HUES6 (cell line): ENCODE measurements around the gene ITGAE.

Source experiments
- H3K27ac ChIP-seq: 2 replicates; pipeline ENCODE4 v1.7.0; 2013; ENCODE audit warnings: low read depth, mild to moderate bottlenecking, low read length, inconsistent platforms
- H3K27me3 ChIP-seq: 2 replicates; pipeline ENCODE4 v1.6.1; 2013; ENCODE audit warnings: low read length; ENCODE audit not compliant: control insufficient read depth, insufficient read depth
- H3K36me3 ChIP-seq: 2 replicates; pipeline ENCODE4 v1.6.1; 2013; ENCODE audit warnings: low read length; ENCODE audit not compliant: control insufficient read depth, insufficient read depth
- H3K4me1 ChIP-seq: 2 replicates; pipeline ENCODE4 v1.6.1; 2013; ENCODE audit warnings: low read length; ENCODE audit not compliant: control insufficient read depth, insufficient read depth
- H3K4me3 ChIP-seq: 2 replicates; pipeline ENCODE4 v1.5.1; 2013; ENCODE audit warnings: low read depth, low read length
- H3K9ac ChIP-seq: one replicate; pipeline ENCODE4 v1.6.1; 2013; ENCODE audit warnings: mild to moderate bottlenecking, low read length
- H3K9me3 ChIP-seq: 2 replicates; pipeline ENCODE4 v1.6.1; 2013; ENCODE audit warnings: low read depth, low read length; ENCODE audit not compliant: control insufficient read depth, insufficient read depth

ITGAE gene

DNA sequence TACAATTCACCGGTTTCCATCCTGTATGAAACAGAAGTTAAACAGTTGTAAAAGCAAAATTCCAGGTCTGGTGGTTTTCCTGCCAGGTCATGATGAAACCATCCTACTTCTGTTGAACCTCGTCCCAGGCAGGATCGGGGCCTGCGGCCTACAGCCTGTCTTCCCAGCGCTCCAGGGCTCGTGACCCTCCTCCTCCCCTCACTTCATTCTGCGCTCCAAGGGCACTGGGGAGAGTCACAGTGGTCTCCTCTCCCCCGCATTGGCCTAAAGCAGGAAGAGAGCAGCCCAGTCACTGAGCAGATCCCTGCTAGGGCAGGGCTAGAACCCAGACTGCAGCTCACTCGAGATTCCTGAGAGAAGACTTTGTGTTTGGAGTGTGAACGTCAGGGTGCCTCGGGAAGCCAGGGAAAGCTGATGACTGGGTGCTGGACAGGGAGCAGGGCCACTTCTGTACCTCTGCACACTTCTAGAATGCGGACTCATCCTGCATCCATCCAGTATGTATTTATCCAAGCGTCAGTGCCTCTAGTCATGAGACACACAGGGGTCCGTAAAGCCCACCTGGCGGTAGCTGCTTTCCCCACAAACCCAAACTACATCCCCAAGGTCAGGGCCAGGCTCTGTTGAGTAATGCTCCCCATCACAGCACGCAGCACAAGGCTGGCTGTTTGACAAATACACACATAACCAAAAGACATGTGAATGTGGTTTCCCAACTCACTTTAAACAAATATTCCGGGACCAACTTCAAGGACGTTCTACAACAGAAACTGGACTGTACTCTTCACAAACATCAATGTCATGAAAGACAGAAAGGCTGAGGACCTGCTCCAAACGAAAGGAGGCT is 1.7 kb upstream of the ITGAE start:
- no peaks in the 10 kb centered on the region for H3K27me3 ChIP-seq
- H3K9ac ChIP-seq: no peak overlapping the region
- no peaks in the 10 kb centered on the region for H3K9me3 ChIP-seq
- H3K27ac ChIP-seq: no peak overlapping the region
- H3K36me3 ChIP-seq: peaks cover 40% of the 10 kb centered on the region
- H3K4me1 ChIP-seq: no peaks in the 10 kb centered on the region
- no peak overlapping the region for H3K4me3 ChIP-seq

DNA sequence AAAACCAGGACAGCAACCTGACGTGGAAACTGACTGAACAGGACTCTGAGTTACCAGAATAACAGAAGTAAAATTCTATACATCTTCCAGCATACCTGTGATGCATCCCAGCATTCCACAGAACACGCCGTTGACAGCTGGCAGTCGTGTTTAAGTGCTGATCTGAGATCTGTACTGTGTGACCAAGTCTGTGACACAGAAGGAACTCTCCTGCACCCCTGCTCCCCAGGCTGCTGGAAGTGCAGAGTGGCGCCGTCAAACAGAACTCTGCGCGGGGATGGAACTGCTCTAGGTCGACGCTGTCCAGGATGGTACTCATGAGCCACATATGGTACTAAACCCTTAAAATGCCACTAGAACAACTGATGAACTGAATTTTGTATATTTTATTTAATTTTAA is 804 bp upstream of the ITGAE start:
- H3K4me1 ChIP-seq: no peaks in the 10 kb centered on the region

DNA sequence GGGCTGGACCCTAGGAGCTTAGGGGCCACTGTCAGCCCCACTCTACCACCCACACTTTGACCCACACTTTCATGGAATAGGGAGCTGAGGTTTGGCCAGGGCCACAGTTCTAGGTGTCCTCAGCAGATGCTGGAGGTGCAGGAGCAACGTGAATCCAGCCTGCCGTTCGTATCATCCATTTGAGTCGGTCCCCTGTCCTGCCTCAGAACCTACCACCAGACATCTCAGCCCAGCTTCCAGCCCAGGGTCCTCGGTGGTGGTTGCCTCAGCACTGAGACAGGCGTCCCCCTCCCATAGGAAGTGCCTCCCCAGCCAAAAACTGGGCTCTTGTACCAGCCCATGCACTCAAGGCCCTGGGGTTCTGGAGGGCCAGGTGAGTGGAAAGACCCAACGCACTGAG is 359 bp upstream of the ITGAE start:
- Histone ChIP-seq H3K27ac (no peak overlapping the region), H3K4me3 (no peak overlapping the region), H3K9ac (no peak overlapping the region), H3K36me3 (peaks cover 27% of the 10 kb centered on the region), H3K27me3 (no peaks in the 10 kb centered on the region), H3K9me3 (no peaks in the 10 kb centered on the region), H3K4me1 (no peaks in the 10 kb centered on the region)

More for the DNA sequence above, 804 bp upstream of the ITGAE start:
- Histone ChIP-seq H3K9me3 (no peaks in the 10 kb centered on the region), H3K27me3 (no peaks in the 10 kb centered on the region), H3K36me3 (peaks cover 31% of the 10 kb centered on the region), H3K27ac (no peak overlapping the region), H3K4me3 (no peak overlapping the region), H3K9ac (no peak overlapping the region)

DNA sequence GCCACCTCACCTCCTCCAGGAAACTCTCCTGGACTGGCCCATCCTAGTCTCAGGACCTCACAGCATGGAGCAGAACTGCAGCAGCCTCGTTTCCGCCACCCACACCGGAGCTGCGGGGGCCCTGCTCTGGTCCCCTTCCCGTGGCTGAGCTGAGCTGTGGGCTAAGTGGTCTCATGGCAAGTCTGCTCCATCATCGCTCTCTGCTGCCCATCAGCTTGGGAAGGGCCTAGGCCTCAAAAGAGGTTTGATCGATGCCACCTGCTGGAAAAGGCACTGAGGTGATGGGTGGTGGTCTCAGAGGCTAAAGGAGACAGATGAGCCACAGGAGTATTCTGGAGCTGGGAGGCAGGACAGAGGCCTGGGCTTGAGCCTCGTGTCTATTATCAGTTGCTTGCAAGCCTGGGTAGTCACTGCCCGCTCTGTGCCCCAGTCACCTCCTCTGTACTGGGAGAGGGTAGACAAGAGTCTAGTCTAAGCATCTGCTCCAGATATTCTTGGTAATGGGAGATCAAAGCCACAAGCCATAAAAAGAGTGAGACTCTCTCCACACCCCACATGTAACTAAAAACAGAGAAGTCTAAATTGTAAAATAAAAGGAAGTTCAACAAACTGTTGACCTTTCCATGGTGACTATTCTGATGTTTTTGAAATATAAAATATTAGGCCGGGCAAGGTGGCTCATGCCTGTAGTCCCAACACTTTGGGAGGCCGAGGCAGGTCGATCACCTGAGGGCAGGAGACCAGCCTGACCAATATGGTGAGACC is 1.6 kb downstream of the ITGAE start:
- Histone ChIP-seq H3K9me3 (no peaks in the 10 kb centered on the region), H3K36me3 (peaks cover 18% of the 10 kb centered on the region), H3K4me3 (no peak overlapping the region), H3K27ac (no peak overlapping the region), H3K4me1 (no peaks in the 10 kb centered on the region; the same call in 1 of the 2 replicates), H3K27me3 (no peaks in the 10 kb centered on the region), H3K9ac (no peak overlapping the region)

DNA sequence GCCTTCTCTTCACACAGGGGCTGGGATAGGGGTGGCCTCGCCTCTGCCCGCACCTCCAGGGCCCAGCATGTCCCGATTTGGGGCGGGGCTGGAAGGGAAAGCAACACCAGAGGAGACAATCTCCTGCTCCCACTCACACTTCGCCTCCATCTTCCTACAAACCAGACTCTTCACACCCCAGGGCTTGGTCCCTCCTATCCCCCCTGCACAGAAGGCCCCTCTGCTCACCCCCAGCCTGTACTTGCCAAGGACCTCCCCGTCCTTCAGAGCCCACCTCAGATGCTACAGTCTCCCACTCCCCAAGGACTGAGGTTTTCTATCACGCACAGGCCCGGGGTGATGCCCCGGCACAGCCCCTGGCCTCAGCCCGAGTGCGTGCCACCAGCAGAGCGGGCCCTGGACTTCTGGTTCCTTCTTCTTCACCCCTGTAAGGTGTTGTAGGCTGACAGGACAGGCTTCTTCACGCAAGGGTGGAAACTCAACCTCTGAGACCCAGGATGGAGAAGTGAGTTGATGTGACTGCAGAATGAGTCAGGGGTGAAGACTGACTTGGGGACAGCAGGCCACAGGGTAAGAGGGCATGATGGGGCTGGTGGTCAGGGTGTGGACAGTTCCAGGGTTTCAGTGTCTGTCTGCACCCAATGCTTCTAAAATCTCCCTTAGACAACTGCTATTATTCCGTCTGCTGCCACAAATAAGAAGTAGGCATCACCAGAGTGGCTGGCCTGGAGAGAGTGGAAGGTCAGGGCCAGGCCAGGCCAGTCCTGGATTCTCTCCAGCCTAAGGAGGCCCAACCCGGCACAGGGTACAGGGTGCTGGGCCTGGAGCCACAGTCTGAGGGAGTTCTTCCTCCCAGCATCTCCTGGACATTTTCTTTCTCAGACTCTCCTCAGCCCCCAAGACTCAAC is 2.5 kb downstream of the ITGAE start:
- no peaks in the 10 kb centered on the region for H3K27me3 ChIP-seq
- H3K36me3 ChIP-seq: peaks cover 18% of the 10 kb centered on the region
- H3K27ac ChIP-seq: no peak overlapping the region
- H3K4me1 ChIP-seq: no peaks in the 10 kb centered on the region; the same call in 1 of the 2 replicates
- no peaks in the 10 kb centered on the region for H3K9me3 ChIP-seq
- no peak overlapping the region for H3K4me3 ChIP-seq
- no peak overlapping the region for H3K9ac ChIP-seq

DNA sequence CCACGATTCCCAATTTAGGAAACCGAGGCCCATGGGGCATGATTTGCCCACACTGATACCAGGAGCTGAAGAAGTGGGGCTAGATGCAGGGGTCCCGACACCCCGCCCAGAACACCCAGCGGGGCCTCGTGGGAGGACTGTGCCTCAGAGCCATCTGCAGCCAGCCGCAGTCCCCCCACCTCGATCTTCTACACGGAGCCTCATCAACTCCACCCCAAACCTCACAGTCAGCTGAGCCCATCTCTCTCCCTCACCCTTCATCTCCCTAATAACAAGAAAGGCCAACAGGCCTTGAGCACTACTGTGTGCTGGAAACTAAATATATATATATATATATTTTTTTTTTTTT is 4.2 kb downstream of the ITGAE start:
- H3K4me1 ChIP-seq: no peaks in the 10 kb centered on the region; the same call in 1 of the 2 replicates
- no peak overlapping the region for H3K9ac ChIP-seq
- H3K27ac ChIP-seq: no peak overlapping the region
- H3K4me3 ChIP-seq: no peak overlapping the region
- H3K27me3 ChIP-seq: no peaks in the 10 kb centered on the region
- H3K9me3 ChIP-seq: no peaks in the 10 kb centered on the region
- peaks cover 5% of the 10 kb centered on the region for H3K36me3 ChIP-seq

DNA sequence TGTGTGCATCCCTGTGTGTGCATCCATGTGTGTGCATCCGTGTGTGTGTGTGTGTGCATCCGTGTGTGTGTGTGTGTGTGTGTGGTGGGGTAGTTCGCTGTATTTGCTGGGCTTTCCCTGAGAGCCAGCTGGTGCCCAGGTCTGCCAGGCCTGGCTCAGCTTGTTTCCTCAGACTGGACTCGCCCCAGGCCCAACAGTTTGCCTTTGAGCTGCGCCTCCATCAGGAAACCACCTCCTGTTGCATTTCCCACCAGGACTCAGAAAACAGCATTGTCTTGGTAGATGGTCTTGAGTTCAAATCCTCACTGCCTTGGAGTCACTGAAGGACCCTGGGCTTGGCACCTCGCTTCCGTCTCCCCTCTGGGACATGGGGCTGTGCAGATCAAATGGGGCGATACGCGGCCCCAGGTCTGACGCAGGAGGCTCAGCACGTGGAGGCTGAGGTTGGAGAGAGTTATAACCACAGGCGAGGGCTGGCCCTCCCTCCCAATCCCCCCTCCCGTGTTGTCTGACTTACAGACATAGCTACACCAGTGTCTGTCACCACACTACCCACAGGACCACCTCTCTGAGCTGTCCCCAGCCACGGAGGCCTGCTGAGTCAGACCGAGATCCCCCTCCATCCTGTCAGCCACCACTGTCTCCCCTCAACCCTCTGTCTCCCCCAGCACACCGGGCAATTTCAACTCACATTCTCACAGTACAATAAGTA is 4.7 kb downstream of the ITGAE start:
- Histone ChIP-seq H3K9ac (no peak overlapping the region), H3K4me1 (no peaks in the 10 kb centered on the region; the same call in 1 of the 2 replicates), H3K27ac (no peak overlapping the region)

DNA sequence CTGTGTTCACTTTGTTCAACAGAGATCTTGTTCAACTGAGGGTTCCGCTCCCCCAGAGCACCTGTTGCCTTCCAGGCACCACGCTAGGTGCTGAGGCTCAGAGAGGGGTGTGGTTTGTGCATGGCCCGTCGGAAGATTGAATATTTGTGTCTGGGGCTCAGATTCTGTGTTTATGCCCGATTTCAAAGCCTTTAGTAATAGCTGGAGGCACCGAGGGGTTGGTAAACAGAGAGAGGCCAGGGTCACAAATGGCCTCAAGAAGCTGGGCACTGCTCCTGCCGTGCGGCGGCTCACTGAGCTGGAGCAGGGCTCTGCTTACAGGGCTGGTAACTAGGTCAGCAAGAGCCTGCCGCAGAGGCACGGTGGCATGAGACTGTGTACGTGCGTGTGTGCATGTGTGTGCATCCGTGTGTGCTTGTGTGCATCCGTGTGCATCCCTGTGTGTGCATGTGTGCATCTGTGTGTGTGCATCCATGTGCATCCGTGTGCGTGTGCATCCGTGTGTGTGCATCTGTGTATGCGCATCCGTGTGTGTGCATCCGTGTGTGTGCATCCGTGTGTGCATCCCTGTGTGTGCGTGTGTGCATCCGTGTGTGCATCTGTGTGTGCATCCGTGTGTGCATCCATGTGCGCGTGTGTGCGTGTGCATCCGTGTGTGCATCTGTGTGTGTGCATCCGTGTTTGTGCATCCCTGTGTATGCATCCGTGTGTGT is 5.4 kb downstream of the ITGAE start:
- no peaks in the 10 kb centered on the region for H3K9me3 ChIP-seq
- no peak overlapping the region for H3K4me3 ChIP-seq
- no peaks in the 10 kb centered on the region for H3K36me3 ChIP-seq
- H3K4me1 ChIP-seq: no peaks in the 10 kb centered on the region; the same call in 1 of the 2 replicates
- no peaks in the 10 kb centered on the region for H3K27me3 ChIP-seq
- H3K9ac ChIP-seq: no peak overlapping the region
- no peak overlapping the region for H3K27ac ChIP-seq

More for the DNA sequence above, 4.7 kb downstream of the ITGAE start:
- Histone ChIP-seq H3K27me3 (no peaks in the 10 kb centered on the region), H3K4me3 (no peak overlapping the region), H3K36me3 (no peaks in the 10 kb centered on the region), H3K9me3 (no peaks in the 10 kb centered on the region)

DNA sequence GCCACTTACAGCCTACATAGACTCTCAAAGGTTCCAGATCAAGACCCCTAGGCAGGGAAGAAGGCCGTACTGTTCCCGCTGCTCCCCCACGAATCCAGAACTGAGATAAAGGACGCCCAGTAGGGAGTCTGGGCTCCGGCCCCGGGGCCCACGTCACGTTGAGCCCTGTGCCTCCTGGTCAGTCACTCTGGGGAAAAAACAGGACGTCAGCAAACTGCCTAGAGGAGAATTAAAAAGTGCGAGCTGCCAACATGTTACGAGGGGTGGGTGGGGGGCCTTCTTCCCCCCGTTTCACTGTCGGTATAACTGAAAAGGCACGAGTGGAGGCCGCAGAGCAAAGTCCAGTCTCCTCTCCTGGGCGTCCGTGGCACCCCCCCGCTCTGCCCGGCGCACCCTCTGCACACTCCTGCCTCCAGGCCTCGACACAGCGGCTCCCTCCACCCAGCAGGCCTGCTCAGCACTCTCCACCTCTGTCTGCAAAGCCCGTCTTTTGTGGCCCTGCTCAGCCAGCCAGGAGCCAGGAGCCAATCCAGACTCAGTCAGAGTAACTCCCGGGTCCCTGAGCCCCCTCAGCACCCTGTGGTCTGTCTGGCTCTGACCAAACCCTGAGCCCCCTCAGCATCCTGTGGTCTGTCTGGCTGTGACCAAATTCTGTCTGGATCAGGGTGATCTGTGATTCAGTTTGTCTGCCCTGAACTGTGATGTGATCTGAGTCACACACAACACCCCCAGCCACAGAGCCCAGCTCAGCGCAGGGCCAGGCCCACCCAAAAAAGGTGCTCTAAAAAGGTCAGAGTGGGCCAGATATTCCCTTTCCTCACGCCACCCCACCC is 6.2 kb downstream of the ITGAE start:
- Histone ChIP-seq H3K27ac (no peak overlapping the region), H3K9me3 (no peaks in the 10 kb centered on the region), H3K36me3 (no peaks in the 10 kb centered on the region), H3K4me1 (no peaks in the 10 kb centered on the region; the same call in 1 of the 2 replicates), H3K27me3 (no peaks in the 10 kb centered on the region), H3K9ac (no peak overlapping the region), H3K4me3 (no peak overlapping the region)
